ENCODE results near the gene CLCA4.

- TF ChIP-seq PRDM10 (tag by site-specific recombination; IDR thresholded peaks at IDR 0.05) (no peak), ZNF558 (tag by site-specific recombination; IDR thresholded peaks at IDR 0.05) (no peak), PBX3 (CRISPR knock-in tag; IDR thresholded peaks at IDR 0.05) (no peak), SALL2 (tag by site-specific recombination; IDR thresholded peaks at IDR 0.05; ENCODE audit: borderline replicate concordance) (no peak), WT1 (tag by site-specific recombination; IDR thresholded peaks at IDR 0.05) (no peak), ZNF274 (IDR thresholded peaks at IDR 0.05; ENCODE audit: low read length) (no peak), ZNF274 (tag by site-specific recombination; IDR thresholded peaks at IDR 0.05; ENCODE audit: borderline replicate concordance) (no peak), CTCF (tag by site-specific recombination; IDR thresholded peaks at IDR 0.05) (no peak)
- TF ChIP-seq, protein P1, sequence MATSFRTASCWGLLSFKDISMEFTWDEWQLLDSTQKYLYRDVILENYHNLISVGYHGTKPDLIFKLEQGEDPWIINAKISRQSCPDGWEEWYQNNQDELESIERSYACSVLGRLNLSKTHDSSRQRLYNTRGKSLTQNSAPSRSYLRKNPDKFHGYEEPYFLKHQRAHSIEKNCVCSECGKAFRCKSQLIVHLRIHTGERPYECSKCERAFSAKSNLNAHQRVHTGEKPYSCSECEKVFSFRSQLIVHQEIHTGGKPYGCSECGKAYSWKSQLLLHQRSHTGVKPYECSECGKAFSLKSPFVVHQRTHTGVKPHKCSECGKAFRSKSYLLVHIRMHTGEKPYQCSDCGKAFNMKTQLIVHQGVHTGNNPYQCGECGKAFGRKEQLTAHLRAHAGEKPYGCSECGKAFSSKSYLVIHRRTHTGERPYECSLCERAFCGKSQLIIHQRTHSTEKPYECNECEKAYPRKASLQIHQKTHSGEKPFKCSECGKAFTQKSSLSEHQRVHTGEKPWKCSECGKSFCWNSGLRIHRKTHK (tag by site-specific recombination; IDR thresholded peaks at IDR 0.05), result no peak
Observed at GRCh38 chr1:86537928-86538695, 8.8 kb upstream of the CLCA4 start.

Data from HEK293 (cell line).